Mucosa of stomach (tissue), 1 donor: ENCODE measurements around the gene LCE3A.
"Not testable (repeated sequence)": the region's sequence is repeated elsewhere in the genome, so short reads cannot be mapped to it uniquely, and the experiment has no call there.

Source experiments
- H3K27me3 ChIP-seq: one replicate; pipeline ENCODE4 v1.7.0; 2013; ENCODE audit warnings: mild to moderate bottlenecking, low read length; ENCODE audit not compliant: control insufficient read depth, insufficient read depth
- H3K36me3 ChIP-seq: one replicate; pipeline ENCODE4 v1.7.0; 2013; ENCODE audit warnings: low read length; ENCODE audit not compliant: control insufficient read depth, insufficient read depth
- H3K4me1 ChIP-seq: one replicate; pipeline ENCODE4 v1.7.0; 2013; ENCODE audit warnings: mild to moderate bottlenecking, low read length; ENCODE audit not compliant: control insufficient read depth, insufficient read depth
- H3K4me3 ChIP-seq: one replicate; pipeline ENCODE4 v1.7.0; 2013; ENCODE audit warnings: low read length
- H3K9ac ChIP-seq: one replicate; pipeline ENCODE4 v1.7.0; 2013; ENCODE audit warnings: mild to moderate bottlenecking, low read length, moderate library complexity
- H3K9me3 ChIP-seq: one replicate; pipeline ENCODE4 v1.7.0; 2013; ENCODE audit warnings: mild to moderate bottlenecking, low read length, moderate library complexity; ENCODE audit not compliant: control insufficient read depth
- donor health status: Pancreatic carcinoma.

The LCE3A gene

GRCh38 chr1:152626744-152627143 is 3.8 kb upstream of the LCE3A start:
- Histone ChIP-seq H3K9ac (no peak overlapping the region), H3K36me3 (no peaks in the 10 kb centered on the region), H3K27me3 (peaks cover 5% of the 10 kb centered on the region), H3K9me3 (no peaks in the 10 kb centered on the region), H3K4me3 (no peak overlapping the region), H3K4me1 (no peaks in the 10 kb centered on the region)

DNA sequence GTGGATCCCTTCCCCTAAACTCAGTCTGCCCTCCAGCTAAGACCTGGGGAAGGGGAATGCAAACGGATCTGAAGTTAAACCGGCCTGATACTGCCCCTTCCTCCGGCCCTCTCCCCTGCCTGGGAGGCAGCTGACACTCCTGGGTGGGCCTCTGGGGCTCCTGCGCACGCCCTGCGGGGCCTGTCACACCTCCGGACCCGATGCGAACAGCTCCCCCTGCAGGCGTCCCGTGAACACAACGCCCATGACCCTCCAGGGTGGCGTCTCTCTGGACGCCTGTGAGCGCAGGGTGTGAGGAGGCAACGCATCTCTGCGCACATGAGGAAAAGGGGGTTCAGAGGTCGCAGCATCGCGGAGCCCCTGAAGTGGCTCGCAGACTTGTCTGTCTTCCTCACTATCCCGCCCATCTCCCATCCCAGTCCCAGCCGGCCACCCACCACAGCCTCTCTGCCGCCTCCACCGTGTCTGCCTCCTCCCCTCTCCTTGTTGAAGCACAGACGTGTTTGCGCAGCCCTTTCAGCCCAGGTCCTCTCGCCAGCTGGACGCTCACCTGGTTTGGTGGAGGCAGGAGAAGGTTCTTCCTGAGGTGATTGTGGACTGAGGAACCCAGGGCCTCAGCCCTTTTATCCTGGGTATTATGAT is 421 bp upstream of the LCE3A start:
- no peaks in the 10 kb centered on the region for H3K36me3 ChIP-seq
- no peaks in the 10 kb centered on the region for H3K9me3 ChIP-seq
- no peak overlapping the region for H3K4me3 ChIP-seq
- peaks cover 5% of the 10 kb centered on the region for H3K27me3 ChIP-seq
- H3K9ac ChIP-seq: no peak overlapping the region
- H3K4me1 ChIP-seq: no peaks in the 10 kb centered on the region

GRCh38 chr1:152621993-152622392 is 910 bp downstream of the LCE3A start:
- Histone ChIP-seq H3K4me1 (no peaks in the 10 kb centered on the region), H3K36me3 (no peaks in the 10 kb centered on the region), H3K27me3 (peaks cover 5% of the 10 kb centered on the region), H3K9ac (no peak overlapping the region), H3K9me3 (no peaks in the 10 kb centered on the region), H3K4me3 (no peak overlapping the region)

DNA sequence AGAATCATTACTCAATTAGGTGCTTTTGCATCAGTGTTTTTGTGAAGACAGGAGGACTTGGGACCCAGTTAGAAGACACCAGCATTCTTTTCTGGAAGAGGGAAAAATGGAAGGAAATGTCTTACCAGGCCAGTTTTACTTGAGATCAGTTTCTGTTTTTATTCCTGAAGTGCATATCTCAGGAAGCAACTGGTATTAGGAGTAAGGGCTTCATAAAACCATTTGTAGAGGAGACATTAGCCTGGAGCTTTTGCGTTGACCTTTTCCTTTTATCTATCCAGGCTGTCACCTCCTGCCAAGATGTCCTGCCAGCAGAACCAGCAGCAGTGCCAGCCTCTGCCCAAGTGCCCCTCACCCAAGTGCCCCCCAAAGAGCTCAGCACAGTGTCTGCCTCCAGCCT is 9.4 kb downstream of the LCE3A start, which contains the start of gene LCE3B:
TSS of gene LCE3B (plus strand) at position 301 of the 400 bp plus-strand sequence. CDS start at position 301, 0 bp downstream.
- Histone ChIP-seq H3K9ac (no peak within 1 kb of the TSS), H3K4me1 (no peaks in the 10 kb centered on the region), H3K27me3 (no peaks in the 10 kb centered on the region), H3K36me3 (no peaks in the 10 kb centered on the region), H3K4me3 (no peak within 1 kb of the TSS), H3K9me3 (no peaks in the 10 kb centered on the region)

DNA sequence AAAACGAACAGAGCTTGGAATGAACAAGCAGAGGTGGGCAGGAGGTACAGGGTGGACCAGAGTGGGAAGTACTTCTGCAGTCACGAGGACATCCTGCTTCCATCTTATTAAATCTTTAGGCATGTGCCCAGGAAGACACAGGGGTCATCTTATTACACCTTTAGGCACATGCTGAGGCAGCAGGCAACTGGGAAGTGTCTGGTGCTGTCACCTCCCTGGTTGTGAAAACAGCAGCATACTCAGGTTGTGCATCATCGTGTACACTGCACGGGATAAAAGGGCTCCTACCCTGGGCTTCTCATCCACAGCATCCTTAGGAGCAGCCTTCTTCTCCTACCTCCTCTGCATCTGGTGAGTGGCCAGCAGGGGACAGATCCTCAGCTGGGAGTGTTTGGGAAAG is 23.0 kb downstream of the LCE3A start, which contains the start of gene LCE3C:
TSS of gene LCE3C (plus strand) at position 301 of the 400 bp plus-strand sequence. CDS start 498 bp downstream, outside the sequence.
- Histone ChIP-seq H3K9me3 (no peaks in the 10 kb centered on the region), H3K4me1 (no peaks in the 10 kb centered on the region), H3K27me3 (no peaks in the 10 kb centered on the region), H3K36me3 (no peaks in the 10 kb centered on the region), H3K4me3 (no peak within 1 kb of the TSS), H3K9ac (no peak within 1 kb of the TSS)

DNA sequence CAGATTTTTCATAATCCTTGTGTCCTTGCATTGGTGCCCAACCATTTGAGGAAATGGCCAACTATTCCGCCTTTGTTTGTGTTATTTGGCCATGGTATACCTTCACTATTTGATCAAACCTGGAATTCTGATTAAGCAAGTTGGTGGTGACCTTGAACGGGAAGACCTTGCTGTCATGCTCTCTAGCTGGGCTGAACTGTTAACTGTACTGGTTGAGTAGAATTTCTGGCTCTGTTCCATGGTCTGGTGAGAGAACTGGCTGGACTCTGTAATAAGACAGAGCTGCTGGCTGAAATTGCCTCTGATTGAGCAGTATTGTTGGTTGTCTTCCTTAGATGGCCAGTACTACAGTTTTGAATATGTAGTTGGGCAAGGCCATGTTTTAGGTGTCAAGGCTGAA is 25.9 kb downstream of the LCE3A start:
- Histone ChIP-seq H3K9me3 (no peaks in the 10 kb centered on the region), H3K36me3 (no peaks in the 10 kb centered on the region), H3K4me3 (no peak overlapping the region), H3K4me1 (no peaks in the 10 kb centered on the region), H3K27me3 (no peaks in the 10 kb centered on the region), H3K9ac (no peak overlapping the region)

GRCh38 chr1:152585586-152585985 is 37.3 kb downstream of the LCE3A start:
- no peaks in the 10 kb centered on the region for H3K27me3 ChIP-seq
- no peak overlapping the region for H3K4me3 ChIP-seq
- H3K4me1 ChIP-seq: no peaks in the 10 kb centered on the region
- no peaks in the 10 kb centered on the region for H3K9me3 ChIP-seq
- no peaks in the 10 kb centered on the region for H3K36me3 ChIP-seq
- no peak overlapping the region for H3K9ac ChIP-seq

DNA sequence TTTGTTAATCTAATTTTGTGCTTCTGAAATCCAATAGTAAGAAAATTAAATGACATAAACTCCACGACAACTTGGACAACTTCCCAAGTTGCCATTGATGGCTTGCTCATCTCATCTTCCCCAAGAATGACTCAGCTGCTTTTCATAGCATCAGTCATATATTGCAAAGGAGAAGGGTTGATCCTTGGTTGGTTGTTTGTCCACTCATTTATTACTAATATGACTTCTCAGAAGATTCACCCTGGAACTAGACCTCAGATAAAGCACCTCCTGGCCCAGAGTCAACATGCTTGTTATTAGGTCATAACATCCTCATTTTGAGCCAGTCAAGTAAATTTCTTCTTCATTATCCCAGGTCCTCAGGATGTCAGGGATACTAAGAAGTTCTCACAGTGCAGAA is 40.3 kb downstream of the LCE3A start:
- Histone ChIP-seq H3K36me3 (no peaks in the 10 kb centered on the region), H3K4me3 (no peak overlapping the region), H3K9ac (no peak overlapping the region), H3K9me3 (no peaks in the 10 kb centered on the region), H3K4me1 (no peaks in the 10 kb centered on the region), H3K27me3 (no peaks in the 10 kb centered on the region)

DNA sequence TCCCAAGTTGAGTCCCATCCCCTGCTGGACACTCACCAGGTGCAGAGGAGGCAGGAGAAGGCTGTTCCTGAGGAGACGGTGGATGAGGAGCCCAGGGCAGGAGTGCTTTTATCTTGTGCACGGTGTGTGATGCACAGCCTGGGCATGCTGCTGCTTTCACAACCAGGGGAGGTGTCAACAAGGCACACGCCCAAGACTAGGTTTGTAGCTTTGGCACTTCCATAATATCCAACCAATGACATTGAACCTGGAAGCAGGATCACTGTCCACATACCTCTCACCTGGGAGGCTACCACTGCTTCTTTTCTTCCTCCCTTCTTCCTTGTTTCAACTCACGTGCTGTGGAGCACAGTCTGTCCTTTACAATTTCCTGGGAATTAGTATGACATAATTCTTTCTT is 42.5 kb downstream of the LCE3A start, which contains the start of gene LCE3D:
TSS of gene LCE3D (minus strand) at position 84 of the 400 bp plus-strand sequence. CDS start 580 bp downstream, outside the sequence.
- Histone ChIP-seq H3K4me1 (no peaks in the 10 kb centered on the region), H3K9ac (no peak within 1 kb of the TSS), H3K36me3 (no peaks in the 10 kb centered on the region), H3K27me3 (no peaks in the 10 kb centered on the region), H3K9me3 (no peaks in the 10 kb centered on the region), H3K4me3 (no peak within 1 kb of the TSS)

DNA sequence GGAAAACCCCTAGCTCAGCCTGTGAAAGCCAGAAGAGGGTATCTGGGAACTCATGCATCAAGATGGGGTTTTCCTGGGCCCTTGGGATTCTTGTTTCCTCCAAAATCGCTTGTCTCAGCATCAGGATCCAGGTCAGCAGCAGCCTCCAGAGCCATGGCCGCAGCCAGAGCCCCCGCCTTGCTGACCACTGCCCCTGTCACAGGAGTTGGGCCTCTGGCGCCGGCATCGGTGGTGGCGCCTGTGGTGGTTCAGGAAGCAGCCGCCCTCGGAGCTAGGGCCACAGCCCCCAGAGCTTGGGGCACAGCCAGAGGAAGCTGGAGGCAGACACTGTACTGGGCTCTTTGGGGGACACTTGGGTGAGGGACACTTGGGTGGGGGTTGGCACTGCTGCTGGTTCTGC is 43.4 kb downstream of the LCE3A start:
- not testable (repeated sequence) for H3K4me3 ChIP-seq, H3K9ac ChIP-seq, H3K36me3 ChIP-seq, H3K9me3 ChIP-seq, H3K4me1 ChIP-seq, H3K27me3 ChIP-seq

DNA sequence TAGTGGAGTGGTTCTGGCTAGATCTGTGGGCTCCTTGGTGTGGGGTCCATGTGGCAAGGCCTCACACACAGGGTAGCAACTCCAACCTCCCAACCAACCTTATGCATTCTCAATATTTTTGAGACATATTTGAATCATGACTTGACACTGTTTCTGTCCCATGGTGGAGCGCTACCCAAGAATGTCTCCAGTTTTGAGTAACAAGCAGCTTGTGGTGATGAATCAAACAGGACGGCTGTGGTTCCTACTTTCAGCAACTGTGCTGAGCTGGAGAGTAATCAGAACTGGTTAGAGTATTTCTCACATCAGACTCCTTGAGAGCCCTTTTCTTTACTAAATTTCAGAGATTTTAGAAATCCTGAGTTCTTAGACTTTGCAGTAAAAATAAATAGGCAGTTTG is 45.7 kb downstream of the LCE3A start:
- H3K9ac ChIP-seq: no peak overlapping the region
- H3K36me3 ChIP-seq: no peaks in the 10 kb centered on the region
- H3K9me3 ChIP-seq: no peaks in the 10 kb centered on the region
- no peaks in the 10 kb centered on the region for H3K27me3 ChIP-seq
- no peak overlapping the region for H3K4me3 ChIP-seq
- H3K4me1 ChIP-seq: no peaks in the 10 kb centered on the region
